ENCODE measurements around the gene FNDC8.

DNA sequence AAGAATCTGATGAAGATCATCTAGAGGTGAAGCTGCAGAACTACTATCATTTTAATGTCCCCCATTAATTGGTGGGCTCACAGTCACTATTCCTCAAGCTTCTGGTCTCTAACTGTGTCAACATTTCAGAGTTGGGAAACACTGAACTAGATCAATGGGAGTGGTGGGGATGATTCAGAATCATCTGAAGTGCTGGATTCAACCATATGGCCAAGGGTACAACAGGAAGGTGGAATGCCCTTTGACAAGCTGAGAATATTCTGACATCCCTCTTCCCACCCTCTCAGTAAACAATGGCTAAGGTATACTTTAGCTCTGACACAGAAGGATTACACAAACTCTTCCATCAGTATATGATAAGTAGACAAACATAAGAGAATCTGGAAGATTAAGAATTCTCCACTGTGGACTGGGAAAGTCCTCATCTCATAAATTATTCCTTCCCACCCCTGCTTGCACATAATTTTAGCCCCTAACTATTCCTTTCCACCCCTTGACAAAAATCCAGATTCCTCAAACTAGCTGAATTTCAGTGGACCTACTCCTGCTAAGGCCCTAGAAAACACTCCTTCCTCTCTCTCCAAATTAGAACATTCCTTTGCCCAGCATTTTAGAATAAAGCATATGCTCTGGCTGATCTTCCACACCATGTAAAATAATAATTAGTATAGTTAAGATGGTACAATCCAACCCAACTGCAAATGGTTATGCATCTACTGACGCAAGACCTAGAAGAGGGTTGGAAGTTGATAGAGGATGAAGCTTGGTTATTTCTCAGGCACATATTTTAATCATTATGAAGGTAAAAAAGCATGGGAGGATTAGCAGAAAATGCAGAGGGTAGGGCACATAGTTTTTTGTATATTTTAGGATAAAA, 41.6 kb upstream of the FNDC8 start:
- TF ChIP-seq, protein P1, sequence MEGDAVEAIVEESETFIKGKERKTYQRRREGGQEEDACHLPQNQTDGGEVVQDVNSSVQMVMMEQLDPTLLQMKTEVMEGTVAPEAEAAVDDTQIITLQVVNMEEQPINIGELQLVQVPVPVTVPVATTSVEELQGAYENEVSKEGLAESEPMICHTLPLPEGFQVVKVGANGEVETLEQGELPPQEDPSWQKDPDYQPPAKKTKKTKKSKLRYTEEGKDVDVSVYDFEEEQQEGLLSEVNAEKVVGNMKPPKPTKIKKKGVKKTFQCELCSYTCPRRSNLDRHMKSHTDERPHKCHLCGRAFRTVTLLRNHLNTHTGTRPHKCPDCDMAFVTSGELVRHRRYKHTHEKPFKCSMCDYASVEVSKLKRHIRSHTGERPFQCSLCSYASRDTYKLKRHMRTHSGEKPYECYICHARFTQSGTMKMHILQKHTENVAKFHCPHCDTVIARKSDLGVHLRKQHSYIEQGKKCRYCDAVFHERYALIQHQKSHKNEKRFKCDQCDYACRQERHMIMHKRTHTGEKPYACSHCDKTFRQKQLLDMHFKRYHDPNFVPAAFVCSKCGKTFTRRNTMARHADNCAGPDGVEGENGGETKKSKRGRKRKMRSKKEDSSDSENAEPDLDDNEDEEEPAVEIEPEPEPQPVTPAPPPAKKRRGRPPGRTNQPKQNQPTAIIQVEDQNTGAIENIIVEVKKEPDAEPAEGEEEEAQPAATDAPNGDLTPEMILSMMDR (conservative IDR thresholded peaks at IDR 0.05) = no peak
- no peak for TF ChIP-seq EZH2 (IDR thresholded peaks at IDR 0.05; ENCODE audit: low read depth)
